GM13977 (cell line): ENCODE measurements around the gene ZNF469.

Experiments
- DNase-seq: peaks from one replicate; pipeline ENCODE4 v3.0.0; 2012; ENCODE audit warnings: low spot score
- CTCF ChIP-seq: IDR thresholded peaks from 2 replicates; pipeline ENCODE4 v1.5.1; 2012; ENCODE audit warnings: mild to moderate bottlenecking, control low read depth; ENCODE audit not compliant: insufficient read depth; ENCODE audit errors: extremely low read depth, missing control alignments
- in situ Hi-C: fragments of 300-500 bp; cut with MboI; formaldehyde crosslinking; loops from one replicate; pipeline ENCODE4 v1.12.0; 2022; ENCODE audit warnings: low sequenced_read_pairs, low pct_unique_long_range_greater_than_20kb, mixed read lengths, inconsistent platforms; ENCODE audit not compliant: unreplicated experiment

Gene ZNF469

DNA sequence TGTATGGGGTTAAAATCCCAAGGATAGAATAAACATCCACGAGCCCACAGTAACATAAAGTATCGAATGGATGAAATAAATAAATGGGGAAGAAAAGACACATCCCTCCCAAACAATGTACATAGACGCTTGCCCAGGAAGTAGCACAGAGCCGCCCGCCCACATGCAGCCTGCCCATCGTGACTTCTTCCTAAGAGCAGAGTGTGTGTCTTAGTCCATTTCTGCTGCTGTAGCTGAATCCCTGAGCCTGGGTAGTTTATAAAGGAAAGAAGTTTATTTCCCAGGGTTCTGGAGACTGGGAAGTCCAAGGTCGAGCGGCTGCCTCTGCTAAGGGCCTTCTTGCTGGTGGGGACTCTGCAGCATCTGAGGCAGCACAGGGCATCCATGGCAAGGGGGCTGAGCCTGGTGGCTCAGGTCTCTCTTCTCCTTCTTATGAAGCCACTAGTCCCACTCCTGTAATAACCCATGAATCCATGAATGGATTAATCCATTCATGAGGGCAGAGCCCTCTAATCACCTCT lies 39.4 kb upstream of the ZNF469 start:
- in situ Hi-C loops: no loop called here
- TF ChIP-seq CTCF: no peak
- no peak for DNase-seq

- in situ Hi-C loops: no loop called here
- DNase-seq: no peak
- no peak for TF ChIP-seq CTCF
Observed at GRCh38 chr16:88344411-88345030, 38.2 kb upstream of the ZNF469 start.

GRCh38 chr16:88345031-88345720 lies 37.6 kb upstream of the ZNF469 start:
- no peak for TF ChIP-seq CTCF
- no peak for DNase-seq
- in situ Hi-C loops: no loop called here

GRCh38 chr16:88345721-88346560 lies 36.8 kb upstream of the ZNF469 start:
- DNase-seq: no peak
- in situ Hi-C loops: no loop called here
- no peak for TF ChIP-seq CTCF

GRCh38 chr16:88346680-88347505 lies 35.9 kb upstream of the ZNF469 start:
- in situ Hi-C loops: no loop called here
- no peak for TF ChIP-seq CTCF
- DNase-seq: no peak
